ENCODE results near the gene ORC2. TPM values are rescaled to one million over a fixed set of nuclear protein-coding genes. Genes with fewer than 3 reads are reported as not detected.

The ORC2 gene
- polyA plus RNA-seq, 1 of the 3 experiments (the other 2 are of a cell fraction) = 3.9 TPM

DNA sequence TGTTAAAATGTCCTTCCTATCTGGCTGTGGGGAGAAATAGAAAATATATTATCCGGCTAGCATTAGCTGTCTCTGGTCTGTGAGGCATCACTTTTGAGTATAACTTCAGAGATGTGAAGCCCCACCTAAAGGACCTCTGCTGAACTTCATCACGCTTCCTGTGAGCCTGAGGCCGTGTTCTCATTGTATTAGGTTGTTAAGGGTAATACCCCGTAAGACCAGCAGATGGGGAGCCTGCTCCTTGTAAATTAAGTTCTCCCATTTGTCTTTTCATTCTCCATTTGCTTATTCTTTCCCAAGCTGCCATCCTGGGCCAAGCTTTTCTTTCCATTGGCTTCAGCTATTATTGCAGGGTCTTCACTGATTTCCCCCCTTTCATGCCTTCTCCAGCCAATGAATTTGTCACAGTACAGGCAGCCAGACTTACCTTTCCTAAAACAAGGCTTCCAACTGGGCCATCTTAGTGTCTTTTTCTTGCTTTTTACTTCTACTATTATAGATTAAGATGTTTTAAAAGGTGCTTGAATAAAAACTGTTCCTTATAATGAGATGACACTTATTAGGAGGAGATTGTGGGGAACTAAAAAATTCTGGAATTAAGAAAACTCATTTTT, 61.9 kb downstream of the ORC2 start:
- CTCF ChIA-PET = interaction anchor here (0.6 to 3.0 kb wide), 23 partner anchors 10 to 293 kb away, joined by 3 to 33 read pairs (median 3); partner anchors contain the start of genes NIF3L1 and PPIL3
- no peak overlapping the region for H3K4me3 ChIP-seq (ENCODE audit: low read depth in 2 of 2, low read length in 1 of 2)
- H3K9me2 ChIP-seq = no peaks in the 10 kb centered on the region
- H3K4me1 ChIP-seq (ENCODE audit: control insufficient read depth in 1 of 2, insufficient read depth in 2 of 2, low read depth in 1 of 2, low read length in 1 of 2) = no peaks in the 10 kb centered on the region; a peak in 1 of 4 replicates
- H3K9me3 ChIP-seq = no peaks in the 10 kb centered on the region
- H3K27me3 ChIP-seq (ENCODE audit: insufficient read depth) = no peaks in the 10 kb centered on the region
- H3K79me2 ChIP-seq (ENCODE audit: insufficient read depth) = no peaks in the 10 kb centered on the region
- DNase-seq = peak; percentile 79
- H3K27ac ChIP-seq (ENCODE audit: low read depth in 2 of 2, low read length in 1 of 2) = peak overlapping the region; percentile 45 to 62; a peak in 3 of 4 replicates
- H3K36me3 ChIP-seq (replicated peaks in 1 of 2; ENCODE audit: control insufficient read depth in 1 of 2, insufficient read depth in 2 of 2, low read length in 1 of 2) = peaks cover 63 to 69% of the 10 kb centered on the region in 2 experiments
- H2AFZ ChIP-seq (ENCODE audit: low read depth) = peak overlapping the region; percentile 82
- H3K4me2 ChIP-seq = no peak overlapping the region
- H3K9ac ChIP-seq = no peak overlapping the region; the same call in 1 of the 2 replicates
- POLR2A ChIA-PET = interaction anchor here (0.8 kb wide), 1 partner anchor 12 kb away, joined by 5 read pairs; the partner anchor contains the start of genes NIF3L1 and PPIL3
- no peaks in the 10 kb centered on the region for H4K20me1 ChIP-seq (ENCODE audit: insufficient read depth)
- H3F3A ChIP-seq (replicated peaks; ENCODE audit: insufficient read depth) = peaks cover 43% of the 10 kb centered on the region
- TF ChIP-seq TAF1 (IDR thresholded peaks at IDR 0.05; ENCODE audit: borderline replicate concordance, low read depth, low read length) (no peak), SIN3A (IDR thresholded peaks at IDR 0.05; ENCODE audit: borderline replicate concordance, low read depth, low read length) (0 out of 2 replicates have a peak, but pooled peaks have one; percentile 28), MXI1 (IDR thresholded peaks at IDR 0.05; ENCODE audit: low read depth, low read length) (peak; percentile 34; the same call in 1 of the 2 replicates), RAD21 (IDR thresholded peaks at IDR 0.05; ENCODE audit: low read length) (peak; percentile 82), SMC3 (IDR thresholded peaks at IDR 0.05; ENCODE audit: low read depth, low read length) (peak; percentile 77), RFX5 (IDR thresholded peaks at IDR 0.05; ENCODE audit: low read length) (0 out of 2 replicates have a peak, but pooled peaks have one; percentile 18), FOXJ3 (CRISPR knock-in tag; IDR thresholded peaks at IDR 0.05) (no peak)
- TF ChIP-seq, protein P1, sequence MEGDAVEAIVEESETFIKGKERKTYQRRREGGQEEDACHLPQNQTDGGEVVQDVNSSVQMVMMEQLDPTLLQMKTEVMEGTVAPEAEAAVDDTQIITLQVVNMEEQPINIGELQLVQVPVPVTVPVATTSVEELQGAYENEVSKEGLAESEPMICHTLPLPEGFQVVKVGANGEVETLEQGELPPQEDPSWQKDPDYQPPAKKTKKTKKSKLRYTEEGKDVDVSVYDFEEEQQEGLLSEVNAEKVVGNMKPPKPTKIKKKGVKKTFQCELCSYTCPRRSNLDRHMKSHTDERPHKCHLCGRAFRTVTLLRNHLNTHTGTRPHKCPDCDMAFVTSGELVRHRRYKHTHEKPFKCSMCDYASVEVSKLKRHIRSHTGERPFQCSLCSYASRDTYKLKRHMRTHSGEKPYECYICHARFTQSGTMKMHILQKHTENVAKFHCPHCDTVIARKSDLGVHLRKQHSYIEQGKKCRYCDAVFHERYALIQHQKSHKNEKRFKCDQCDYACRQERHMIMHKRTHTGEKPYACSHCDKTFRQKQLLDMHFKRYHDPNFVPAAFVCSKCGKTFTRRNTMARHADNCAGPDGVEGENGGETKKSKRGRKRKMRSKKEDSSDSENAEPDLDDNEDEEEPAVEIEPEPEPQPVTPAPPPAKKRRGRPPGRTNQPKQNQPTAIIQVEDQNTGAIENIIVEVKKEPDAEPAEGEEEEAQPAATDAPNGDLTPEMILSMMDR (IDR thresholded peaks at IDR 0.05) = peak; percentile 80
- 9% methylated on average over 4 of the region's 4 CpGs for WGBS (ENCODE audit: low lambda C conversion rate)

DNA sequence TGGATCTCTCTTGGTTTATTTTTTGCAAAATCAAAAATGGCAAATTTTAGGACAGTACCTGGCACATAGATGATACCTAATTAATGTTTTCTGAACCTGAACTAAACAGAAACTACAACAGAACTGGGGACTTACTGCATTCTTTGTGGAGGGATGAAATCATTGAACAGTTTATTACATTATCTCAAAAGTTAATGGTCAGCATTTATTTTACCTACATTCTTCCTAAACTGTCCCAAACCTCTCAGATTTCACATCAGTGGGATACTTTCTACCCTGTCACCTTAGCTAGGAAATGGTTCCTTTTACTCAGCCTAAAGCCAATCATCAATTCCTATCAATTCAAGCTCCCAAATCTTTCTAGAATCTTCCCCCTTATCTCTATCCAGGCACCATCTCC, 64.0 kb downstream of the ORC2 start:
- Histone ChIP-seq H3K4me2 (no peak overlapping the region), H2AFZ (ENCODE audit: low read depth) (no peak overlapping the region), H3K4me3 (ENCODE audit: low read depth in 2 of 2, low read length in 1 of 2) (no peak overlapping the region), H3F3A (replicated peaks; ENCODE audit: insufficient read depth) (peaks cover 38% of the 10 kb centered on the region), H3K27me3 (ENCODE audit: insufficient read depth) (no peaks in the 10 kb centered on the region), H3K79me2 (ENCODE audit: insufficient read depth) (no peaks in the 10 kb centered on the region), H3K9ac (no peak overlapping the region), H3K27ac (ENCODE audit: low read depth in 2 of 2, low read length in 1 of 2) (no peak overlapping the region), H3K4me1 (ENCODE audit: control insufficient read depth in 1 of 2, insufficient read depth in 2 of 2, low read depth in 1 of 2, low read length in 1 of 2) (no peaks in the 10 kb centered on the region; a peak in 1 of 4 replicates), H4K20me1 (ENCODE audit: insufficient read depth) (no peaks in the 10 kb centered on the region), H3K9me3 (no peaks in the 10 kb centered on the region), H3K36me3 (replicated peaks in 1 of 2; ENCODE audit: control insufficient read depth in 1 of 2, insufficient read depth in 2 of 2, low read length in 1 of 2) (peaks cover 72 to 76% of the 10 kb centered on the region in 2 experiments), H3K9me2 (no peaks in the 10 kb centered on the region)
- POLR2A ChIA-PET = no interaction called here
- TF ChIP-seq CHD2 (IDR thresholded peaks at IDR 0.05; ENCODE audit: low read length, partially characterized antibody) (no peak), RFX5 (IDR thresholded peaks at IDR 0.05; ENCODE audit: low read length) (no peak)
- CTCF ChIA-PET = no interaction called here
- DNase-seq = no peak

Data from SK-N-SH (cell line).